ENCODE data around the gene SLC16A5.

Gene SLC16A5

GRCh38 chr17:75063201-75063600 is 24.6 kb upstream of the SLC16A5 start:
- H3K27me3 ChIP-seq (replicated peaks): no peaks in the 10 kb centered on the region
- no peak overlapping the region for H3K4me3 ChIP-seq (ENCODE audit: low read depth, low read length)
- H3K27ac ChIP-seq: no peak overlapping the region
- in situ Hi-C loops (cut with HindIII; ENCODE audit: low pct_ligation_motif_present, low sequenced_read_pairs): no loop called here
- H3K36me3 ChIP-seq (replicated peaks): peaks cover 43% of the 10 kb centered on the region
- no peak for TF ChIP-seq CTCF (IDR thresholded peaks at IDR 0.05; ENCODE audit: low read depth, low read length, missing control alignments)
- DNase-seq: no peak

DNA sequence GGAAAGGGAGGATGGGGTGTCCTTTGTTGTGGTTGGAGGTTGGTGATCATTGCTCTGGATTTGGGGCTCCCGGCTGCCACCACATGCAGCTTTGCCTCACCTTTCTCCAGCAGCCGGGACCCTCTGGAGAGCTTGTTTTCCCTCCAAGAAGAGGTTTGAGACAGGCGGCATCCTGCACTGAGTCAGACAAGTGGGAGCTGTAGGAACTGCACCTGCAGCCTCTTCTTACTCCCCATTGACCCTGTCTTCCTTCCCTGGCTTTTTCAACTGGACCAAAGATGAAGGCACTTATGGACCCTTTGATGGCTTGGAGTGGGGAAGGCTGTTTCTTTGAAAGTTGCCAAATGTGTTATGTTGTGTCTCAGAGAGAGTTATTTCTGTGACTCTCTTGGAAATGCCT is 24.1 kb upstream of the SLC16A5 start:
- Histone ChIP-seq H3K27ac (no peak overlapping the region), H3K4me3 (ENCODE audit: low read depth, low read length) (no peak overlapping the region), H3K36me3 (replicated peaks) (peaks cover 43% of the 10 kb centered on the region), H3K27me3 (replicated peaks) (no peaks in the 10 kb centered on the region)
- no peak for DNase-seq
- in situ Hi-C loops (cut with HindIII; ENCODE audit: low pct_ligation_motif_present, low sequenced_read_pairs): no loop called here
- no peak for TF ChIP-seq CTCF (IDR thresholded peaks at IDR 0.05; ENCODE audit: low read depth, low read length, missing control alignments)

DNA sequence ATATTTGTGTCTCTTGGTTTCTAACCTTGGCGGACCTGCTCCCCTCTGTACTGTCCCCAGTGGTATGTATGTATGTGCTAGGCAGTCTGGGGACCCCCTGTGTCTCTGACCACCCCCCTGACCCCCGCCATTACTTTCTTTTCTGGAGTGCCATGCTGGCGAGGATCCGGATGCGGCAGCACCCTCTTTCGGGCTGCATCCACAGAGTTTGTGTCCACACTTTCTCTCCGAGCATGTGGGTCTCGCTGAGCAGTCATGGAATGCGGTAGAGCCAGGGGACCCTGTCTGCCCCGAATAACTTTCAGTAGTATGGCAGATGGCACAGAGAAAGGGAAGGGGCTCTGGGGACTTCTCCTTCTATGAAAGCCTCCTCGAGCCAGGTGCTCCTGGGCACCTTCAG is 23.7 kb upstream of the SLC16A5 start:
- H3K4me3 ChIP-seq (ENCODE audit: low read depth, low read length): no peak overlapping the region
- no peak for DNase-seq
- in situ Hi-C loops (cut with HindIII; ENCODE audit: low pct_ligation_motif_present, low sequenced_read_pairs): no loop called here
- no peak for TF ChIP-seq CTCF (IDR thresholded peaks at IDR 0.05; ENCODE audit: low read depth, low read length, missing control alignments)
- H3K27ac ChIP-seq: no peak overlapping the region
- H3K36me3 ChIP-seq (replicated peaks): peaks cover 43% of the 10 kb centered on the region
- no peaks in the 10 kb centered on the region for H3K27me3 ChIP-seq (replicated peaks)

DNA sequence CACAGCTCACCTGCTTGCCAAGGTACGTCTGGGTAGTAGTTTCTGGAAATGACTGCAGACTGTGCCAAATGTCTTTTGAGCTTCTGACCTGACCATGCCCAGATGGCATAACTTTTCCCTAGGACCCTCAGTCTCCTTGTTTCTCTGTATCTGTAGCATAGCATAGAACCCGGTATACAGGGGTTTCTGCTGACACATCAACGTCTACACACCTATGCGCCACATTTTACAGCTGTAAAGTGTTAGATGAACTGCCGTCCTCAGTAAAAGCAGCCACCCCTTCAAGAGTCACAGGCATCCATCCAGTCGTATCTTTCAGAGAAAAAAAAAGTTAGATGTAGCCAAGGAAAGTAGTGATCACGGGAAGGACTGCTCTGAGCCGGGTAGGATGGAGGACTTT is 23.3 kb upstream of the SLC16A5 start:
- Histone ChIP-seq H3K36me3 (replicated peaks) (peaks cover 43% of the 10 kb centered on the region), H3K27ac (no peak overlapping the region), H3K4me3 (ENCODE audit: low read depth, low read length) (no peak overlapping the region), H3K27me3 (replicated peaks) (no peaks in the 10 kb centered on the region)
- TF ChIP-seq CTCF (IDR thresholded peaks at IDR 0.05; ENCODE audit: low read depth, low read length, missing control alignments): no peak
- no peak for DNase-seq
- in situ Hi-C loops (cut with HindIII; ENCODE audit: low pct_ligation_motif_present, low sequenced_read_pairs): no loop called here

- no peak for DNase-seq
- in situ Hi-C loops (cut with HindIII; ENCODE audit: low pct_ligation_motif_present, low sequenced_read_pairs): no loop called here
- Histone ChIP-seq H3K27me3 (replicated peaks) (no peaks in the 10 kb centered on the region), H3K36me3 (replicated peaks) (peaks cover 39% of the 10 kb centered on the region), H3K4me3 (ENCODE audit: low read depth, low read length) (no peak overlapping the region), H3K27ac (no peak overlapping the region)
- no peak for TF ChIP-seq CTCF (IDR thresholded peaks at IDR 0.05; ENCODE audit: low read depth, low read length, missing control alignments)
These were observed 22.7 kb upstream of the SLC16A5 start for GRCh38 chr17:75064867-75065561.

- in situ Hi-C loops (cut with HindIII; ENCODE audit: low pct_ligation_motif_present, low sequenced_read_pairs): no loop called here
- H3K27ac ChIP-seq: no peak overlapping the region
- peaks cover 34% of the 10 kb centered on the region for H3K36me3 ChIP-seq (replicated peaks)
- no peak for DNase-seq
- no peak overlapping the region for H3K4me3 ChIP-seq (ENCODE audit: low read depth, low read length)
- no peaks in the 10 kb centered on the region for H3K27me3 ChIP-seq (replicated peaks)
- TF ChIP-seq CTCF (IDR thresholded peaks at IDR 0.05; ENCODE audit: low read depth, low read length, missing control alignments): no peak
These were observed 22.1 kb upstream of the SLC16A5 start for GRCh38 chr17:75065562-75066151.
